GM19099 (cell line): ENCODE measurements around the gene TSR3.

ENCODE experiments used
- POLR2A ChIP-seq: IDR thresholded peaks from 3 replicates; pipeline ENCODE4 v1.6.1; 2011; ENCODE audit warnings: low read depth; ENCODE audit not compliant: insufficient read length; ENCODE audit errors: extremely low read depth

TSR3 gene

DNA sequence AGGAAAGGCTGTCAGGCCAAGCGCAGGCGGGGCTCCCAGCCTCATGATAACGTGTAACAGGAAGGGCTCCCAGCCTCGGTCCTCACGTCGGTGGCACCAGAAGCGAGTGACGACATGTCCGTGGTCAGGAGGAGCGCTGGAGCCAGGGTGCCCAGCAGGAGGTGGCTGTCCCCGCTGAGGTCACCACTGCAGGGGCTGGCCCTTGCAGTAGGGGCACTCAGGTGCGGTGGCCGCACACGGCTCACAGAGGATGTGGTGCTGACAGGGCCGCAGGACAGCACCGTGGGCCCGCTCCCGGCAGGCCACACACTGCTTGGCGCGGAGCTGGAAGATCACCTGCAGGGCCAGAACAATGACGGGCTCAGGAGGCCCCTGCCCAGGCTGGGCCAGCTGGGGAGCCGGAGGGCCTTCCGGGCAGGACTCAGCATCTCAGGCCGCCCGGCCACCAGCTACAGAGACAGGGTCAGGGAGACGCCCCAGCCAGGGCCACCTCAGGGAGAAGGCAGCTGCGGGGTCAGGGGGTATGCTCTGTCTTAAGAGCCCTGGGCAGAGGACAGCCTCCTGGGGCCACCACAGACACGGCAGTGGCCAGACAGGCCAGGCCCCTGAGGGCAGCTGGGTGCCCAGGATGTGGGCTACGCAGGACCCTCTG lies 14.5 kb upstream of the TSR3 start:
- no peak for TF ChIP-seq POLR2A

DNA sequence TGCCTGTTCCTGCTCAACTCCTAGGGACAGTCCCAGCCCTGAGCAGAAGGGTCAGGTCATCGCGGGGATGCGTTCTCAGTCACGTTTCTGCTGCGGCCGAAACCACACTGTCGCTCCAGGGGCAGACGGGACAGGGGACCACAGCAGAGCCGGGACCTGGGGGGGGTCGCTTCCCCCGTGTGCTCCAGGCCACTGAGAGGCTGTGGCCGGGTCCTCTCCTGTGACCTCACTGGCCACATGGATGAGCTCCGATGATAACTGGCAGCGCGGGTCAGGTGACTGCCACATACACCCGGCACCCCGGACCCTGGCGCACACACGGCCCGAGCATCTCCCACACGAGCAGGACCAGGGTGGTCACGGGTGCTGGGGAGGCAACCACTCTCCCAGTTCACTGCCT lies 12.8 kb upstream of the TSR3 start:
- no peak for TF ChIP-seq POLR2A

DNA sequence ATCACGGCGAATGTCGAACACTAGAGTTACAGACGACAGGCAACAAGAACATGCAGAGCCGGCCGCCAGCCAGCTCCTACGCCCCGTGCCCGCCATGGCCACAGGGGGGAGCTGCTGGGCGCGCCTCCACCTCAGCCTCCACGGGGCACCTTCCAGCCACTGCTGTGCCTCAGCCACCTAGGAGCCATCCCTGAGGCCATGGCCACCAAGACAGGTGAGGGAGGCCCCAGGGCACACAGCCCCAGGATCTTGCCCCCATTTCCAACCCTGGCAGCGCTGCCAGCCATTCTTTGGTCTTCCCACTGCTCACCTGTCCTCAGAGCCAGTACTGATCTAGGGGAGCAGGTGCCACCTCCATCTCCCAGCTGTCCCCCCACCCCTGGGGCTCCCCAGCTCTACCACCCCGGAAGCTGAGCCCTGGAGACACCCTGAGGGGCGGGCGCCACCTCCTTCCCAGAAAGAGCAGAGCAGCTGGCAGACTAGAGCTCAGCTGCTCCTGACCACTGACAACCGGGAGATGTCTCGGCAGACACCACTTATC lies 11.9 kb upstream of the TSR3 start:
- TF ChIP-seq POLR2A = no peak

DNA sequence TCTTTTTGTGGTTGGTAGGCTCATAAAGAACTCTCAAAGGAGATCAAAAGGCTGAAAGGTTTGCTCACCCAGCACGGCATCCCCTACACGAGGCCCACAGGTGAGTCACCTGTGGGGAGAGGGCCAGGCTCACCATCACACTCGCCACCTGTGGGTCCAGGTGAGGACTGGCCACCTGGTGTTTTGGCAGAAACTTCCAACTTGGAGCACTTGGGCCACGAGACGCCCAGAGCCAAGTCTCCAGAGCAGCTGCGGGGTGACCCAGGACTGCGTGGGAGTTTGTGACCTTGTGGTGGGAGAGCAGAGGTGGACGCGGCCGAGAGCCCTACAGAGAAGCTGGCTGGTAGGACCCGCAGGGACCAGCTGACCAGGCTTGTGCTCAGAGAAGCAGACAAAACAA lies 11.1 kb upstream of the TSR3 start:
- no peak for TF ChIP-seq POLR2A

DNA sequence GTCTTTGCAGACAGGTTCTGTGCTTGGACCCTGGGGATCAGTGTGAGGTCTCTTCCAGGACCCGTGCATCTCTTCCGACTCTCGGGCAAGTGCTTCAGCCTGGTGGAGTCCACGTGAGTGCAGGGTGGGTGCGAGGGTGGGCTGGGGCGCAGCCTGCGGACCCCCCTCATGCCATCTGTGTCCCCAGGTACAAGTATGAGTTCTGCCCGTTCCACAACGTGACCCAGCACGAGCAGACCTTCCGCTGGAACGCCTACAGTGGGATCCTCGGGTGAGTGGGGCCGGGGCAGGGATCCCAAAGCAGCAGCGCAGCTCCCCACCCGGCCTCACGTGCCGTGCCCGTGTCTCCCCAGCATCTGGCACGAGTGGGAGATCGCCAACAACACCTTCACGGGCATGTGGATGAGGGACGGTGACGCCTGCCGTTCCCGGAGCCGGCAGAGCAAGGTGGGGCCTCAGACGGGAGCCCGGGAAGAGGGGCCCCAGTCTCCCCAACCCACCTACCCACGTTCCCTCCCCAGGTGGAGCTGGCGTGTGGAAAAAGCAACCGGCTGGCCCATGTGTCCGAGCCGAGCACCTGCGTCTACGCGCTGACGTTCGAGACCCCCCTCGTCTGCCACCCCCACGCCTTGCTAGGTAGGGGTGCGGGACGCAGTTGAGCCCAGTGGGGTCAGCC lies 10.1 kb upstream of the TSR3 start:
- TF ChIP-seq POLR2A = no peak

DNA sequence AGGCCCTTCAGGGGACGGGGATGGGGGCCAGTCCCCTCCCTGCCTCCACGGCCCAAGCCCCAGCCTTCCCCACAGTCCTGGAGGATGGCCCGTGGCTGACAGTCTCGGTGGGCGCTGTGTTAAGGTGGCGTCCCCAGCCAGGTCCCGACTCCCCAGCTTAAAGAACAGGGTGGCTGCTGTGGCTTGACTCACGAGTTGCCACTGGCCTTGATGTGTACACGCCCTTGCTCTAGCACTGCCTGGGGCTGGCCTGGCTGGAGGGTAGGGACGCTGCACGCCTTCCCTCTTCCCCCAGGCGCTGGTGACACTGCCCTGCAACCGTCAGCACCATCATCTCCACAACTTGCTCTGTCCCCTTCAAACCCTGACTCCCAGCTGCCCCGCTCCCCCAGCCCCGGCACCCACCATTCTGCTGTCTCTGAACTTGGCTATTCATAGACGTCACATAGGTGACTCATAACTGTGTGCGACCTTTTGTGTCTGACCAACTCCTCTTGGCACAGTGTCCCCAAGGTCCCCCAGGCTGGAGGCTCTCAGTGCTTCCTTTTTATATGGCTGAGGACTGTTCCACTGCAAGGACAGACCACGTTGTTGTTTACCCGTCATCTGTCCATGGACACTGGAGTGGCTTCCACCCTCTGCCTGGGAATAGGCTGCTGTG lies 6.4 kb upstream of the TSR3 start:
- no peak for TF ChIP-seq POLR2A

DNA sequence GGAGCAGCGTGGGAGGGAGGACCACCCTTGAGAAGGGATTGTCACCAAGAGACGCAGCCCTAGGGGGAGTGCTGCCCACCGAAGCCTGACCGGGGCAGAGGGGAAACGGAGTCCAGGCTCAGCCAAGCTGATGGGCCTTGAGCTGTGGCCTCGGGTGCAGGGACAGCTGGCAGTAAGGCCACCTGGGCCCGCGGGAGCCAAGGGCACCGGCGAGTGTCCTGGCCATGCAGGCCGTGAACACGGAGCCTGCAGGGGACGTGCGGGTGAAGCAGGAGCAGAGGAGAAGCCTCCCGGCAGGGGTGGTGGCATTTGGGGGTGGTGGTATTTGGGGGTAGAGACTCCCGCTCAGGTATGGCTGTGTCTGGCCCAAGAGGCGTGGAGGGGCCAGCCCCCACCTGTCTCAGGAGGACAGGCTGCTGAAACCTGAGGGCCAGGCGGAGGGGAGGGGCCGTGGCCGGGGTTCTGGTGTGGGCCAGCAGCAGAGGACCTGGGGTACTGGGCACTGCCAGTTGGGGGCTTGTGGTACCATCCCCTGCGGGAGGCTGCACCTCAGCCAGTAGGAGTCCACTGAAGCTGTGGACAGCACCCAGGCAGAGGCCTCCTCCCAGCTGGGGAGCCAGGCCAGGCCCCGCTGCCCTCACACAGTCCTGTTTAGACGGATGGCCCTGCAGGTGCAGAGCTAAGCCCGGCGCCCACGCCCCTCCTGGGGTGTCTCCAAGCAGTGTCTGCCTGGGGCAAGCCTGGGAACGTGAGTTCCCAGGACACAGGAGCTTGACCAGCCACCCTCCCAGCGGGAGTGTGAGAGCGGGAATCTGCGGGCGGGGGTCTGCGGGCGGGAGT lies 4.6 kb upstream of the TSR3 start:
- no peak for TF ChIP-seq POLR2A

DNA sequence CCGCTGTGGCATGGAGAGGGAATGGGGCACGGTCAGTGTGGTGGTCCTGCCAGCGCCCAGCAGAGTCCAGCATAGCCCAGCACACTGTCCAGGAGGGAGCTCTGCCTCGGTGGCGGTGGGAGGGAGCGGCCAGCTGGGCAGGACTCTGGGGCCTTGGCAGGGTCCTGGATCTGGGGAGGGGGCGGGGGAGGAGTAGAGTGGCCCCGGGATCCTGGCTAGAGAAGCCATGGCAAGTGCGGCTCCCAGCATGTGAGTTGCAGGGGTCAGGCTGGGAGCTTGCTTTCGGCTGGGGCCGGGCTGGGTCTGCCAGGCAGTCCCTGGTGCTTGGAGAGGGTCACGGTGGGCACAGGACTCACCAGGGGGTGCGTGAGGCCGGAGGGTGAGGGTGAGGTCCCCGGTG lies 3.9 kb upstream of the TSR3 start:
- TF ChIP-seq POLR2A = no peak

DNA sequence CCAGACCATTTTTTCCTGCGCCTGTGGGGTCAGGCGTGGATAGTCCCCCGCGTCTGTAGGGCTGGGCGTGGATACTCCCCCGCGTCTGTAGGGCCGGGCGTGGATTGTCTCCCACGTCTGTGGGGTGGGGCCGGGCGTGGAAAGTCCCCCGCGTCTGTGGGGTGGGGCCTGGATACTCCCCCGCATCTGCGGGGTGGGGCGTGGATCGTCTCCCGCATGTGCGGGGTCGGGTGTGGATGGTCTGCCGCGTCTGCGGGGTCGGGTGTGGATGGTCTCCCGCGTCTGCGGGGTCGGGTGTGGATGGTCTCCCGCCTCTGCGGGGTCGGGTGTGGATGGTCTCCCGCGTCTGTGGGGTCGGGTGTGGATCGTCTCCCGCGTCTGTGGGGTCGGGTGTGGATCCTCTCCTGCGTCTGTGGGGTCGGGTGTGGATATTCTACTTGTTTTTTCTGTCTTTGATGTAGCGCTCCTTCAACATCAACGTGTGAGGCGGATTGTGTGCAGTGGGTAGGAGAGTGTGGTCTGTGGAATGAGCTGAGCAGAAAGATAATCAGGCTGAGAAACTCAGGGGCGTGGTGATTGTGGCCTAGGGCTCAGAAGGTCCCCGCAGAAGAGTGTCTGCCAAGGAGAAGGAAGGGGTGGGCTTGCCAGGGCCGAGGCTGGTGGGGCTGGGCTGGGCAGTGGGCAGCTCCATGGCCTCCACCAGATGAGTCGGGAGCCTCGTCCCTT lies 3.3 kb upstream of the TSR3 start:
- TF ChIP-seq POLR2A = no peak

DNA sequence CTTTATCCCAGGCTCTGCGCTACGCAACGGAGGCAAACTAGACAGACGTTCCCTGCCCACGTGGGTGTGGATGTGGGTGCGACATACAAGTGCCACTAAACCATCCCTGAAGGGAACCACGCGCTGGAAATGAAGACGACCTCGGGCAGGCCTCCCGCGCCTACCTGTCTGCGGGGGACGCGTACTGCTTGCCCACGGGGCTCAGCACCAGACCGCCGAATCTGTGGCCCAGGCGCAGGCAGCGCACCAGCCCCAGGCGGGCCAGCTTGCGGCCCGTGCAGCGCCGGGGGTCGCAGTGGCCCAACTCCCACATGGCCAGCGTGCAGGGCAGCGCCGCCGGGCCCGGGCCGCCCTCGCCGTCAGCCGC lies 480 bp downstream of the TSR3 start:
- TF ChIP-seq POLR2A = no peak

DNA sequence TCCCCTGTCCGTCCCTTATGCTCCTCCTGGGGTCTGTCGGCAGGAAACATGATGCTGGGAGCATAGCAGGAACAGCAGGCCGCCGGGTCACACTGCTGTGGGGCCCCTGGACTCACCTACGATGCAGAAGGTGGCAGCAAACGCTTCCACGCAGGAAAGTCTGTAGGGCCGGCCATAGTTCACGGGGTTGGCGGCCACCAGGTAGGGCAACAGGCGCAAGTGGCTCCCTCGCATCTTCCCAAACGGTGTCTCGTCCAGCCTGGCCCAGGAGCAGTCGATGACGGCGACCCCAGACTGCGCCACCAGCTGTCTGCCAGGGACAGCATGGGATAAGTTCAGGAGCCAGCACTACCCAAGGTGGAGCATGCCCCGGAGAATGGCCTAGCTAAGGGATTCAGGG lies 987 bp downstream of the TSR3 start:
- TF ChIP-seq POLR2A = no peak

DNA sequence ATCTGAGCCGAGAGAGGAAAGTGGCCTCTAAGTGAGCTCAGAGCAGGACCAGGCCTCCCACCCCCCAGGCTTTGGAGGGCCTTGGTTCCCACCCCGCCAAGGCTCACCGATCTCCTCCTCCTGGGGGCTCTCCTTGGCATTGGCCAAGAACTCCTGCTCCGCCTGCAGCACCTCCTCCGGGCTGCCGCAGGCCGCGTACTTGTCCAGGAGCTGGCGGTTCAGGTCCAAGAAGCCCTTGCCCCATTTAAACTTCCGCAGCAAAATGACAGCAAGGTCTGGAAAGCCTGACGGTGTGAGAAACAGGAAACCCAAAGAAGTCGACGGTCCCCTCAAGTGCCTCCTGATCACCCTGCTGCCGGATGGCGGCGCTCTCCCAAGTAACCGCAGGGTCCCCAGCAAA lies 1.7 kb downstream of the TSR3 start:
- no peak for TF ChIP-seq POLR2A

DNA sequence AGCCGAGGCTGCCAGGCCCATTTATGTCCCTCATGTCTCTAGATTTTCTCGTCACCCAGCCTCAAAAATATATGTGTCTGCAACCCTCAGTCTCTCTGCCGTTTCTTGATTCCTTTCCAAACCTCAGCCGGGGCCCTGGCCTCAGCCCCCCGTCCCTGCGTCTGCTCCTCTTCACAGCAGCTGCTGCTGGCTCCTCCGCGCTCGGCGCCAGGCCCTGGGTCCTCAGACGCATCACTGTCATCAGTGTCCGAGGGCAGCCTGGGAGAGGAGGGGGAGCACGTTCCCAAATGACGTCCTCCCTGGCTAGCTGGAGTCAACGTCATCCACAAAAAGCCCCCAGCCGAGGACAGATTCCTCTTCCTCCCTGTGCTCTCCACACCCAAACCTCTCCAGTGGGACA lies 2.3 kb downstream of the TSR3 start:
- no peak for TF ChIP-seq POLR2A

DNA sequence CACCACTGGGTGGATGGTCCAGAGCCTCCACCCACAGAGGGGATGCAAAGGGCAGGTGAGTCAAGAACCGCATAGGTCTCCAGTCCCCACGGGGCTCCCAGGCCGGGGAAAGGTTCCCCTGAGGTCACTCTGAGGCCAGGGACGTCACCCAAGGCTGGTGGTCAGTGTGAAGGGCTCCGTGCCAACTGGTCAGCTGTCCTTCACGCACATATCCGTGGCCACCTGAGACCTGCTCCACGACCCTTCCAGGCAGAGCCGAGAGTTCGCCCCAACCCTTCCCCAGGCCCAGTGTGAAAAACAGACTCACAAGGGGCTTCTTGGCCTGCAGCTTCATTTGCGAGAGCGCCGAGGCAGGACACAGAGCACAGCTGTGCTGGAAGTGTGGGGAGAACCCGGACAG lies 2.8 kb downstream of the TSR3 start:
- no peak for TF ChIP-seq POLR2A

DNA sequence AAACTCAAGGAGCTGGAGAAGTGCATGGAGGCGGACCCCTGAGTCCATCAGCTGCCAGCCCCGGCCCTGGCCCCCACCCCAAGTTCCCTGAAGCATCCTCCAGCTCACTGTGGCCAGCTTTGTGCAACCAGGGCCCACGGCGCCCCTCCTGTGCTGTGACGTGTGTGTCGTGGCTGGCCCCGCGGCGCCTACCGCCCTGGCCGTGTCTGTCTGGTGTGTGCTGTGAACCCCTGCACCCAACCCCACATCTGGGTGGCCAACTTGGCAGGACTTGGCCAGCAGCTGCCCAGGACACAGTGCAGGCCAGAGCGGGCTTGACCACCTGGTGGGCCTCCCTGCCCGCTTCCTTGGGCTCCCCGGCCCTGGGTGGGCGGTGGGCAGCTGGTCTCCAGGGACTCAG lies 3.2 kb downstream of the TSR3 start:
- no peak for TF ChIP-seq POLR2A
